ENCODE data around the gene LCN15. TPM values are rescaled to one million over a fixed set of nuclear protein-coding genes. Genes with fewer than 3 reads are reported as not detected.
A peak's percentile ranks its signal among the peaks of the same experiment; 100 is the strongest.

The LCN15 gene
- total and polyA plus RNA-seq, 2 of the 13 experiments (the other 11 are each of a cell fraction or from before 2014, with no cell fraction given) = 1.3 to 53.7 TPM

GRCh38 chr9:136795000-136795348 lies 30.7 kb upstream of the LCN15 start:
- peak overlapping the region; percentile 5; the same call in 1 of the 2 replicates for H3K9ac ChIP-seq (ENCODE audit: insufficient read depth, low read depth, low read length)
- TF ChIP-seq CEBPG (CRISPR knock-in tag; IDR thresholded peaks at IDR 0.05) (no peak), ZFY (CRISPR knock-in tag; IDR thresholded peaks at IDR 0.05) (no peak), MED8 (CRISPR knock-in tag; IDR thresholded peaks at IDR 0.05; ENCODE audit: insufficient replicate concordance) (no peak), ZNF136 (CRISPR knock-in tag; IDR thresholded peaks at IDR 0.05; ENCODE audit: low read depth) (no peak), ZFP36L2 (CRISPR knock-in tag; IDR thresholded peaks at IDR 0.05) (no peak), ZNF224 (CRISPR knock-in tag; IDR thresholded peaks at IDR 0.05) (no peak), U2AF1 (optimal IDR thresholded peaks at IDR 0.05; ENCODE audit: low read depth, low read length) (no peak), TARDBP (CRISPR knock-in tag; IDR thresholded peaks at IDR 0.05) (0 out of 2 replicates have a peak, but pooled peaks have one; percentile 9), MEF2D (CRISPR knock-in tag; IDR thresholded peaks at IDR 0.05) (no peak), POLR2AphosphoS5 (IDR thresholded peaks at IDR 0.05; ENCODE audit: low read depth, low read length) (peak; percentile 50; the same call in 1 of the 2 replicates), ZBTB43 (CRISPR knock-in tag; conservative IDR thresholded peaks at IDR 0.05) (no peak), RFXAP (CRISPR knock-in tag; IDR thresholded peaks at IDR 0.05; ENCODE audit: borderline replicate concordance) (peak; percentile 43; the same call in 1 of the 2 replicates), POLR2G (IDR thresholded peaks at IDR 0.05; ENCODE audit: low read depth, low read length) (peak; percentile 42), ZMAT5 (CRISPR knock-in tag; IDR thresholded peaks at IDR 0.05; ENCODE audit: borderline replicate concordance, low read depth) (0 out of 2 replicates have a peak, but pooled peaks have one; percentile 4), MNT (IDR thresholded peaks at IDR 0.05) (no peak)
- TF ChIP-seq, protein P1, sequence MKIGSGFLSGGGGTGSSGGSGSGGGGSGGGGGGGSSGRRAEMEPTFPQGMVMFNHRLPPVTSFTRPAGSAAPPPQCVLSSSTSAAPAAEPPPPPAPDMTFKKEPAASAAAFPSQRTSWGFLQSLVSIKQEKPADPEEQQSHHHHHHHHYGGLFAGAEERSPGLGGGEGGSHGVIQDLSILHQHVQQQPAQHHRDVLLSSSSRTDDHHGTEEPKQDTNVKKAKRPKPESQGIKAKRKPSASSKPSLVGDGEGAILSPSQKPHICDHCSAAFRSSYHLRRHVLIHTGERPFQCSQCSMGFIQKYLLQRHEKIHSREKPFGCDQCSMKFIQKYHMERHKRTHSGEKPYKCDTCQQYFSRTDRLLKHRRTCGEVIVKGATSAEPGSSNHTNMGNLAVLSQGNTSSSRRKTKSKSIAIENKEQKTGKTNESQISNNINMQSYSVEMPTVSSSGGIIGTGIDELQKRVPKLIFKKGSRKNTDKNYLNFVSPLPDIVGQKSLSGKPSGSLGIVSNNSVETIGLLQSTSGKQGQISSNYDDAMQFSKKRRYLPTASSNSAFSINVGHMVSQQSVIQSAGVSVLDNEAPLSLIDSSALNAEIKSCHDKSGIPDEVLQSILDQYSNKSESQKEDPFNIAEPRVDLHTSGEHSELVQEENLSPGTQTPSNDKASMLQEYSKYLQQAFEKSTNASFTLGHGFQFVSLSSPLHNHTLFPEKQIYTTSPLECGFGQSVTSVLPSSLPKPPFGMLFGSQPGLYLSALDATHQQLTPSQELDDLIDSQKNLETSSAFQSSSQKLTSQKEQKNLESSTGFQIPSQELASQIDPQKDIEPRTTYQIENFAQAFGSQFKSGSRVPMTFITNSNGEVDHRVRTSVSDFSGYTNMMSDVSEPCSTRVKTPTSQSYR (CRISPR knock-in tag; IDR thresholded peaks at IDR 0.05; ENCODE audit: borderline replicate concordance) = no peak
- TF ChIP-seq, protein P2, sequence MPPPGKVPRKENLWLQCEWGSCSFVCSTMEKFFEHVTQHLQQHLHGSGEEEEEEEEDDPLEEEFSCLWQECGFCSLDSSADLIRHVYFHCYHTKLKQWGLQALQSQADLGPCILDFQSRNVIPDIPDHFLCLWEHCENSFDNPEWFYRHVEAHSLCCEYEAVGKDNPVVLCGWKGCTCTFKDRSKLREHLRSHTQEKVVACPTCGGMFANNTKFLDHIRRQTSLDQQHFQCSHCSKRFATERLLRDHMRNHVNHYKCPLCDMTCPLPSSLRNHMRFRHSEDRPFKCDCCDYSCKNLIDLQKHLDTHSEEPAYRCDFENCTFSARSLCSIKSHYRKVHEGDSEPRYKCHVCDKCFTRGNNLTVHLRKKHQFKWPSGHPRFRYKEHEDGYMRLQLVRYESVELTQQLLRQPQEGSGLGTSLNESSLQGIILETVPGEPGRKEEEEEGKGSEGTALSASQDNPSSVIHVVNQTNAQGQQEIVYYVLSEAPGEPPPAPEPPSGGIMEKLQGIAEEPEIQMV (CRISPR knock-in tag; IDR thresholded peaks at IDR 0.05; ENCODE audit: low read depth) = peak; percentile 4; the same call in 1 of the 2 replicates

More at GRCh38 chr9:136795000-136795348, 30.7 kb upstream of the LCN15 start:
- Histone ChIP-seq H3K27me3 (ENCODE audit: control insufficient read depth in 1 of 2, insufficient read depth in 2 of 2, low read length in 2 of 2) (no peaks in the 10 kb centered on the region; a peak in 1 of 5 replicates), H3K4me3 (replicated peaks in 1 of 3; ENCODE audit: insufficient read depth in 1 of 3, low read depth in 2 of 3, low read length in 3 of 3) (no peak overlapping the region; a peak in 1 of 6 replicates), H3K9me3 (ENCODE audit: low read length) (no peaks in the 10 kb centered on the region), H3K4me2 (ENCODE audit: low read depth, low read length) (peak overlapping the region; percentile 41; the same call in 1 of the 2 replicates), H3K36me3 (replicated peaks in 1 of 2; ENCODE audit: control insufficient read depth in 1 of 2, insufficient read depth in 2 of 2, low read length in 2 of 2) (0 out of 5 replicates have a peak, but pooled peaks cover 0 to 12% of the 10 kb centered on the region in 2 experiments), H3K79me2 (ENCODE audit: insufficient read depth, low read length) (peaks cover 41% of the 10 kb centered on the region), H4K20me1 (ENCODE audit: insufficient read depth, low read length) (no peaks in the 10 kb centered on the region), H2AFZ (ENCODE audit: low read length) (no peak overlapping the region), H3K27ac (ENCODE audit: extremely low read length, insufficient read depth, low read length) (peak overlapping the region; percentile 5), H3K4me1 (ENCODE audit: insufficient read depth, low read length) (peaks cover 78% of the 10 kb centered on the region)
- 90% methylated on average over 5 of the region's 6 CpGs for WGBS (ENCODE audit: low lambda C conversion rate)
- DNase-seq (ENCODE audit: low spot score) (no peak), FAIRE-seq (no peak), ATAC-seq (no peak)
- intact Hi-C loops (cut with micrococcal nuclease; ENCODE audit: unreplicated experiment) = no loop called here
- POLR2A ChIA-PET = no interaction called here
- in situ Hi-C loops (cut with HindIII; ENCODE audit: extremely low pct_ligation_motif_present, low pct_unique_long_range_greater_than_20kb) = no loop called here
- BruUV-seq (replicated peaks) = no TSS peak
- CTCF ChIA-PET (ENCODE audit: low intra/inter-chr PET ratio, low total read pairs) = no interaction called here
